Suprapubic skin (tissue), 4 donors: ENCODE results near the gene INPP5F.

Experiments
- EP300 ChIP-seq: sonication (generic); formaldehyde crosslinking; IDR thresholded peaks from one replicate; pipeline ENCODE4 v1.6.1; 2017; ENCODE audit warnings: antibody characterized with exemption
- POLR2A ChIP-seq, 2 donors: fragments of 450-650 bp; IDR thresholded peaks; one replicate each; pipeline ENCODE4 v1.6.1; 2017; ENCODE audit warnings: antibody characterized with exemption in 2 of 2, mild to moderate bottlenecking in 2 of 2, moderate library complexity in 2 of 2
- POLR2AphosphoS5 ChIP-seq, 3 donors: sonication (generic); formaldehyde crosslinking; IDR thresholded peaks; one replicate each; pipeline ENCODE4 v1.6.1; 2017; ENCODE audit warnings: antibody characterized with exemption in 3 of 3
- TF ChIP-seq, protein P1 (sequence below), 2 donors: fragments of 200-600 bp in 1 of 2; fragments of 450-650 bp in 1 of 2; sonication (generic) in 1 of 2; IDR thresholded peaks; one replicate each; pipeline ENCODE4 v1.5.1; 2016 to 2019; ENCODE audit warnings: antibody characterized with exemption in 2 of 2, mild to moderate bottlenecking in 1 of 2, moderate library complexity in 1 of 2

DNA sequence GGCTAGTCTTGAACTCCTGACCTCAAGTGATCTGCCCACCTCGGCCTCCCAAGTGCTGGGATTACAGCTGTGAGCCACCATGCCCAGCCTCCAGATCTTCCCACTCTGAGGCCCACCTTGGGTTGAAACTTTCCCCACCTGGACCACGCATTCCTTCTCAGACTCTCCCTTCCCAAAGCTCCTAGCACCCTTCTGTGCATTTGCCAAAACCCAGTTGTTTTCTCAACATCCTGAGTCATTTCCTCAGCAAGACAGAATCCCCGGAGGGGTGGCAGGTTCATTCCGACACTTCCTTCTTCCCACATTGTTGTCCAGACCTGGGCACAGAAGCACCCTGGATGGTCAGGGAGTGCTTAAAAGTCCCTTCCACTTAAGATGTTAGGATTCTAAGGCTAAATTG, 45.8 kb upstream of the INPP5F start:
- TF ChIP-seq, protein P1, sequence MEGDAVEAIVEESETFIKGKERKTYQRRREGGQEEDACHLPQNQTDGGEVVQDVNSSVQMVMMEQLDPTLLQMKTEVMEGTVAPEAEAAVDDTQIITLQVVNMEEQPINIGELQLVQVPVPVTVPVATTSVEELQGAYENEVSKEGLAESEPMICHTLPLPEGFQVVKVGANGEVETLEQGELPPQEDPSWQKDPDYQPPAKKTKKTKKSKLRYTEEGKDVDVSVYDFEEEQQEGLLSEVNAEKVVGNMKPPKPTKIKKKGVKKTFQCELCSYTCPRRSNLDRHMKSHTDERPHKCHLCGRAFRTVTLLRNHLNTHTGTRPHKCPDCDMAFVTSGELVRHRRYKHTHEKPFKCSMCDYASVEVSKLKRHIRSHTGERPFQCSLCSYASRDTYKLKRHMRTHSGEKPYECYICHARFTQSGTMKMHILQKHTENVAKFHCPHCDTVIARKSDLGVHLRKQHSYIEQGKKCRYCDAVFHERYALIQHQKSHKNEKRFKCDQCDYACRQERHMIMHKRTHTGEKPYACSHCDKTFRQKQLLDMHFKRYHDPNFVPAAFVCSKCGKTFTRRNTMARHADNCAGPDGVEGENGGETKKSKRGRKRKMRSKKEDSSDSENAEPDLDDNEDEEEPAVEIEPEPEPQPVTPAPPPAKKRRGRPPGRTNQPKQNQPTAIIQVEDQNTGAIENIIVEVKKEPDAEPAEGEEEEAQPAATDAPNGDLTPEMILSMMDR (IDR thresholded peaks at IDR 0.05): no peak
- TF ChIP-seq POLR2A (IDR thresholded peaks at IDR 0.05): no peak
- no peak for TF ChIP-seq EP300
- no peak for TF ChIP-seq POLR2AphosphoS5 (IDR thresholded peaks at IDR 0.05)
